ENCODE results near the gene PEX14.

DNA sequence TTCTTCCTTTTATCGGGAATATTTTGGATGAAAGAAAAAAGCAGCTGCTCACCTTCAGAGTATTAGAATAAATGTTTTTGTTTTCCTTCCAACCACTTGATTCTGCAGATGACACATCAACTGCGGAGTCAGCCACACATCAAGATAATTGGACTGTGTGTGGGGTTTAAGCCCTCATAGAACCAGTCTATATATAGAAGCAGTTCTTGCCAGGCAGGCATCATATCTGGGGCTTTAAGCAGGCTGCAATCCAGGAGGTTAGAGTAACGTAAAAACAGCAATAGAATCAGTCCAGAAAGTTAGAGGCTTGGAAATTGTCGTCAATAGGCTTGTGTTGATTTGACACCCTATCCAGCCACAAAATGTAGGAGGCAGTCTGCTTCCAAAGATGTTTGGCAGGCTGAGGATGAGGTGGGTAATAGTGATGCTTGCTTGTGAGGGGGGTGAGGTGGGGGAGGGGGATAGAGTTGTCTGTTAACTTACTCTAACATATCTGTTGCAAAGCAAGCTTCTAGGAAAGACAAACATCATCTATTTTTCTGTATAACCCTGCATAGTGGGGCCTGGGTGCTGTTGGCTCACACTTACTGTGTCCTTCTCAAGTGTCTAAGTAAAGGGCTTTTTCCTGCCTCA is 64.8 kb downstream of the PEX14 start:
- TF ChIP-seq, protein P1, sequence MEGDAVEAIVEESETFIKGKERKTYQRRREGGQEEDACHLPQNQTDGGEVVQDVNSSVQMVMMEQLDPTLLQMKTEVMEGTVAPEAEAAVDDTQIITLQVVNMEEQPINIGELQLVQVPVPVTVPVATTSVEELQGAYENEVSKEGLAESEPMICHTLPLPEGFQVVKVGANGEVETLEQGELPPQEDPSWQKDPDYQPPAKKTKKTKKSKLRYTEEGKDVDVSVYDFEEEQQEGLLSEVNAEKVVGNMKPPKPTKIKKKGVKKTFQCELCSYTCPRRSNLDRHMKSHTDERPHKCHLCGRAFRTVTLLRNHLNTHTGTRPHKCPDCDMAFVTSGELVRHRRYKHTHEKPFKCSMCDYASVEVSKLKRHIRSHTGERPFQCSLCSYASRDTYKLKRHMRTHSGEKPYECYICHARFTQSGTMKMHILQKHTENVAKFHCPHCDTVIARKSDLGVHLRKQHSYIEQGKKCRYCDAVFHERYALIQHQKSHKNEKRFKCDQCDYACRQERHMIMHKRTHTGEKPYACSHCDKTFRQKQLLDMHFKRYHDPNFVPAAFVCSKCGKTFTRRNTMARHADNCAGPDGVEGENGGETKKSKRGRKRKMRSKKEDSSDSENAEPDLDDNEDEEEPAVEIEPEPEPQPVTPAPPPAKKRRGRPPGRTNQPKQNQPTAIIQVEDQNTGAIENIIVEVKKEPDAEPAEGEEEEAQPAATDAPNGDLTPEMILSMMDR (IDR thresholded peaks at IDR 0.05; ENCODE audit: extremely low read depth in 1 of 2, insufficient read depth in 1 of 2, low read depth in 1 of 2, low read length in 2 of 2): no peak
- TF ChIP-seq FOS (IDR thresholded peaks at IDR 0.05; ENCODE audit: borderline replicate concordance, insufficient read depth, low read length): no peak
- no peak for TF ChIP-seq EZH2 (IDR thresholded peaks at IDR 0.05; ENCODE audit: borderline replicate concordance, low read depth, low read length, severe bottlenecking)
- no peak for TF ChIP-seq GATA2 (IDR thresholded peaks at IDR 0.05; ENCODE audit: insufficient read depth, insufficient read length, low read depth, low read length)
- no peak for TF ChIP-seq POLR2A (IDR thresholded peaks at IDR 0.05; ENCODE audit: low read depth, low read length)
- TF ChIP-seq, protein P2, sequence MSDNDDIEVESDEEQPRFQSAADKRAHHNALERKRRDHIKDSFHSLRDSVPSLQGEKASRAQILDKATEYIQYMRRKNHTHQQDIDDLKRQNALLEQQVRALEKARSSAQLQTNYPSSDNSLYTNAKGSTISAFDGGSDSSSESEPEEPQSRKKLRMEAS (IDR thresholded peaks at IDR 0.05; ENCODE audit: insufficient read depth, insufficient read length): no peak
- no peak for TF ChIP-seq JUN (IDR thresholded peaks at IDR 0.05; ENCODE audit: borderline replicate concordance, insufficient read depth, insufficient read length, low read depth)
- TF ChIP-seq MYC (IDR thresholded peaks at IDR 0.05; ENCODE audit: low read depth, low read length): no peak

Data from endothelial cell of umbilical vein (primary cell).